Colonic mucosa (tissue), 4 donors: ENCODE measurements around the gene S100A1. TPM values are rescaled to one million over a fixed set of nuclear protein-coding genes. Genes with fewer than 3 reads are reported as not detected.
"Not testable (repeated sequence)": the region's sequence is repeated elsewhere in the genome, so short reads cannot be mapped to it uniquely, and the experiment has no call there.

Source experiments
- DNase-seq: peaks from one replicate; pipeline ENCODE4 v3.0.0-alpha.2; 2020
- H3K27ac ChIP-seq: fragments of 200-600 bp; one replicate; pipeline ENCODE4 v1.8.0; 2021
- H3K27me3 ChIP-seq: fragments of 200-600 bp; one replicate; pipeline ENCODE4 v1.8.0; 2021
- H3K36me3 ChIP-seq: fragments of 200-600 bp; one replicate; pipeline ENCODE4 v1.8.0; 2021
- H3K4me1 ChIP-seq: fragments of 200-600 bp; one replicate; pipeline ENCODE4 v1.8.0; 2021; ENCODE audit warnings: mild to moderate bottlenecking
- H3K4me3 ChIP-seq: fragments of 200-600 bp; one replicate; pipeline ENCODE4 v1.8.0; 2021
- H3K9ac ChIP-seq, 2 donors: one replicate each; pipeline ENCODE4 v1.7.0; 2013; ENCODE audit warnings: control low read depth in 2 of 2, low read depth in 2 of 2, low read length in 2 of 2
- H3K9me3 ChIP-seq: fragments of 200-600 bp; one replicate; pipeline ENCODE4 v1.8.0; 2021
- CTCF ChIP-seq: fragments of 200-600 bp; IDR thresholded peaks from one replicate; pipeline ENCODE4 v1.8.0; 2022; ENCODE audit warnings: antibody characterized with exemption, mild to moderate bottlenecking
- intact Hi-C: fragments of 100-400 bp; cut with DNase I; formaldehyde crosslinking; loops from one replicate; pipeline ENCODE4 v1.14.1; 2022
- total RNA-seq, 2 donors: library from RNA; stranded (reverse); fragmentation: NEBNext Ultra II Directional in 1 of 2; extraction: Animal tissue kit (Norgen Biotek cat#: 25700) in 1 of 2; gene quantifications; one replicate each; pipeline ENCODE4 v1.2.1, GENCODE V29; 2021
- donor health status: healthy.
- donor health status: DM: no; HTN: no; CAD: no.
- donor health status: DM: no; HTN: no; CAD: no.

Gene S100A1
- total RNA-seq, 2 donors from 2014 or later = 0.69 to 1.5 TPM

- H3K27me3 ChIP-seq = no peaks in the 10 kb centered on the region
- no peak for TF ChIP-seq CTCF
- no peak overlapping the region for H3K9ac ChIP-seq
- peaks cover 9% of the 10 kb centered on the region for H3K4me1 ChIP-seq
- no peak overlapping the region for H3K27ac ChIP-seq
- intact Hi-C loops = loop anchor here (10.0 kb wide), 1 partner anchor 93 kb away; no protein-coding TSS in a partner anchor
- DNase-seq = no peak
- H3K36me3 ChIP-seq = peaks cover 38% of the 10 kb centered on the region
- H3K9me3 ChIP-seq = no peaks in the 10 kb centered on the region
- no peak overlapping the region for H3K4me3 ChIP-seq
Observed at GRCh38 chr1:153667439-153667838, 39.2 kb downstream of the S100A1 start.

GRCh38 chr1:153668672-153669071 lies 40.4 kb downstream of the S100A1 start:
- H3K9ac ChIP-seq, H3K4me3 ChIP-seq, H3K27ac ChIP-seq, DNase-seq, H3K27me3 ChIP-seq, H3K9me3 ChIP-seq, H3K4me1 ChIP-seq: not testable (repeated sequence)
- peaks cover 30% of the 10 kb centered on the region for H3K36me3 ChIP-seq
- intact Hi-C loops = loop anchor here (10.0 kb wide), 1 partner anchor 94 kb away; no protein-coding TSS in a partner anchor

GRCh38 chr1:153669606-153670005 lies 41.4 kb downstream of the S100A1 start:
- TF ChIP-seq CTCF = no peak
- Histone ChIP-seq H3K27me3 (no peaks in the 10 kb centered on the region), H3K9me3 (no peaks in the 10 kb centered on the region), H3K36me3 (peaks cover 24% of the 10 kb centered on the region), H3K27ac (no peak overlapping the region), H3K4me3 (peak overlapping the region; percentile 93), H3K9ac (peak overlapping the region; percentile 90 to 95), H3K4me1 (peaks cover 9% of the 10 kb centered on the region)
- DNase-seq = no peak
- intact Hi-C loops = loop anchor here (10.0 kb wide), 2 partner anchors 95 to 315 kb away; partner anchors contain the start of gene RAB13

GRCh38 chr1:153670257-153670858 lies 42.1 kb downstream of the S100A1 start:
- no peaks in the 10 kb centered on the region for H3K27me3 ChIP-seq
- H3K27ac ChIP-seq = peak overlapping the region; percentile 55
- H3K4me1 ChIP-seq = peaks cover 9% of the 10 kb centered on the region
- TF ChIP-seq CTCF = no peak
- peaks cover 20% of the 10 kb centered on the region for H3K36me3 ChIP-seq
- intact Hi-C loops = loop anchor here (10.0 kb wide), 1 partner anchor 314 kb away; the partner anchor contains the start of gene RAB13
- DNase-seq = no peak
- no peaks in the 10 kb centered on the region for H3K9me3 ChIP-seq
- H3K4me3 ChIP-seq = peak overlapping the region; percentile 93
- peak overlapping the region; percentile 90 to 95 for H3K9ac ChIP-seq

- Histone ChIP-seq H3K36me3 (peaks cover 13% of the 10 kb centered on the region), H3K9ac (peak within 1 kb of the TSS; percentile 90 to 95), H3K4me3 (peak within 1 kb of the TSS; percentile 93), H3K27ac (peak within 1 kb of the TSS; percentile 81), H3K9me3 (no peaks in the 10 kb centered on the region), H3K4me1 (peaks cover 9% of the 10 kb centered on the region), H3K27me3 (no peaks in the 10 kb centered on the region)
- peak; percentile 98 for DNase-seq
- intact Hi-C loops = loop anchor here (10.0 kb wide), 1 partner anchor 314 kb away; the partner anchor contains the start of gene RAB13
- TF ChIP-seq CTCF = no peak
Observed at GRCh38 chr1:153670859-153671627, 42.8 kb downstream of the S100A1 start, which contains the start of gene ILF2. Gene ILF2, minus strand, starts transcription at chr1:153670993. Its CDS starts 71 bp downstream, at chr1:153670922.

GRCh38 chr1:153671628-153672353 lies 43.6 kb downstream of the S100A1 start:
- Histone ChIP-seq H3K9ac (peak overlapping the region; percentile 57 to 81), H3K4me3 (peak overlapping the region; percentile 44), H3K27ac (peak overlapping the region; percentile 81)
- not testable (repeated sequence) for H3K36me3 ChIP-seq, H3K9me3 ChIP-seq, H3K27me3 ChIP-seq, H3K4me1 ChIP-seq
- intact Hi-C loops = loop anchor here (10.0 kb wide), 1 partner anchor 313 kb away; the partner anchor contains the start of gene RAB13
- DNase-seq = peak; percentile 56
